H1 (cell line): ENCODE results near the gene MRPL20. TPM values are rescaled to one million over a fixed set of nuclear protein-coding genes. Genes with fewer than 3 reads are reported as not detected.

Experiments
- BACH1 ChIP-seq: IDR thresholded peaks from 2 replicates; pipeline ENCODE4 v1.6.1; 2012; ENCODE audit warnings: low read length, improper control_type of control experiment
- CBX5 ChIP-seq: fragments of 300-800, 300-1000 bp; sonication (generic); IDR thresholded peaks from 2 replicates; pipeline ENCODE4 v1.7.1; 2016; ENCODE audit warnings: antibody characterized with exemption, low read length, low read depth
- CHD2 ChIP-seq: IDR thresholded peaks from 2 replicates; pipeline ENCODE4 v1.6.1; 2012; ENCODE audit warnings: low read length, improper control_type of control experiment
- CHD7 ChIP-seq: fragments of 300-600 bp; sonication (generic); IDR thresholded peaks from 2 replicates; pipeline ENCODE4 v1.7.1; 2012; ENCODE audit warnings: low read length, moderate library complexity, mild to moderate bottlenecking, inconsistent platforms; ENCODE audit not compliant: insufficient replicate concordance
- E2F6 ChIP-seq: IDR thresholded peaks from 2 replicates; pipeline ENCODE4 v1.6.1; 2012; ENCODE audit warnings: inconsistent platforms
- GTF2F1 ChIP-seq: IDR thresholded peaks from 2 replicates; pipeline ENCODE4 v1.6.1; 2012; ENCODE audit warnings: low read depth, low read length, improper control_type of control experiment, borderline replicate concordance
- MAX ChIP-seq: IDR thresholded peaks from 2 replicates; pipeline ENCODE4 v1.6.1; 2012; ENCODE audit warnings: inconsistent platforms
- RNF2 ChIP-seq: fragments of 200-900, 300-1000 bp; sonication (generic); IDR thresholded peaks from 2 replicates; pipeline ENCODE4 v1.7.1; 2016; ENCODE audit warnings: borderline replicate concordance, low read depth, mild to moderate bottlenecking, antibody characterized with exemption, low read length; ENCODE audit not compliant: poor library complexity, severe bottlenecking; ENCODE audit errors: missing control alignments
- SP1 ChIP-seq: IDR thresholded peaks from 2 replicates; pipeline ENCODE4 v1.6.1; 2011; ENCODE audit warnings: low read depth, low read length
- SUZ12 ChIP-seq: fragments of 200-600 bp; sonication (generic); IDR thresholded peaks from 2 replicates; pipeline ENCODE4 v1.6.1; 2012; ENCODE audit warnings: mild to moderate bottlenecking, inconsistent platforms, low read length, moderate library complexity, mixed read lengths
- TBP ChIP-seq: IDR thresholded peaks from 2 replicates; pipeline ENCODE4 v1.6.1; 2011; ENCODE audit warnings: low read depth, low read length, improper control_type of control experiment
- polyA plus RNA-seq, 7 experiments: library from polyadenylated mRNA; depleted of rRNA in 3 of 7; stranded (reverse) in 5 of 7; unstranded in 2 of 7; fragments of >200 nt in 5 of 7; fragments of 200-250 nt in 2 of 7; gene quantifications; 1 replicate in 5 of 7; 2 replicates in 1 of 7; 4 replicates in 1 of 7; pipeline versions ENCODE4 v1.2.1 to v1.2.3, GENCODE V29; 2011 to 2013; ENCODE audit warnings: missing spikeins in 2 of 7, mixed read lengths in 2 of 7
- total RNA-seq: library from RNA; stranded (reverse); fragmentation: NEBNext Ultra II Directional; extraction: Animal tissue kit (Norgen Biotek cat#: 25700); gene quantifications from 2 replicates; pipeline ENCODE4 v1.2.1, GENCODE V29; 2021

Gene MRPL20
- total and polyA plus RNA-seq, 2 of the 8 experiments (the other 6 are each of a cell fraction or from before 2014, with no cell fraction given), result 126 to 151 TPM

- TF ChIP-seq CHD7 (no peak), RNF2 (no peak), E2F6 (no peak), TBP (no peak), GTF2F1 (no peak), CHD2 (no peak), BACH1 (no peak), CBX5 (no peak), SP1 (no peak), SUZ12 (no peak), MAX (no peak)
Observed at GRCh38 chr1:1393014-1393413, 14.1 kb downstream of the MRPL20 start (continued).
